ENCODE data around the gene DNAI2.
A peak's percentile ranks its signal among the peaks of the same experiment; 100 is the strongest.

The DNAI2 gene

DNA sequence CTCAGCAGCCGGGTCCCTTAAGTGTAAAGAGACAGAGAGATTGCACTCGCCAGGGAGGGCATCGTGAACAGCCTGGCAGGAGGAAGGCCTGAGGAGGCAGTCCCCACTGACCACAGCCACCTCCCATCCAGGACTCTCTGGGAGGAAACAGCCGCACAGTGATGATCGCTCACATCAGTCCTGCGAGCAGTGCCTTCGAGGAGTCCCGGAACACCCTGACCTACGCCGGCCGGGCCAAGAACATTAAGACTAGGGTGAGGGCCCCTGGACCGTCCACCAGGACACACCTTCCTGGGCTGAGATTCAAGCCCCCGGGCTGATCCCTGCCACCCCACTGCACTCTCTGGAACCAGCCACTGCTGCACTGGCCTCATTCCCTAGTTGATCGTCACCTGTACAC is 73.6 kb downstream of the DNAI2 start:
- 0 out of 2 replicates have a peak, but pooled peaks cover 1% of the 10 kb centered on the region for H3K4me1 ChIP-seq (ENCODE audit: control insufficient read depth, insufficient read depth, low read length)
- no peaks in the 10 kb centered on the region for H3K9me3 ChIP-seq (ENCODE audit: control insufficient read depth, insufficient read depth, low read length)
- peaks cover 12% of the 10 kb centered on the region for H3K27me3 ChIP-seq (ENCODE audit: control insufficient read depth, insufficient read depth, low read length)
- H3K36me3 ChIP-seq (ENCODE audit: control insufficient read depth, insufficient read depth, low read length) = no peaks in the 10 kb centered on the region
- WGBS (ENCODE audit: insufficient coverage, insufficient read length) = no CpG with 5 or more reads among the region's 14 CpGs
- no peak for DNase-seq (ENCODE audit: low read depth, low spot score)
- H3K4me3 ChIP-seq (ENCODE audit: low read length) = no peak overlapping the region
- no peak overlapping the region for H3K27ac ChIP-seq (ENCODE audit: low read length)

DNA sequence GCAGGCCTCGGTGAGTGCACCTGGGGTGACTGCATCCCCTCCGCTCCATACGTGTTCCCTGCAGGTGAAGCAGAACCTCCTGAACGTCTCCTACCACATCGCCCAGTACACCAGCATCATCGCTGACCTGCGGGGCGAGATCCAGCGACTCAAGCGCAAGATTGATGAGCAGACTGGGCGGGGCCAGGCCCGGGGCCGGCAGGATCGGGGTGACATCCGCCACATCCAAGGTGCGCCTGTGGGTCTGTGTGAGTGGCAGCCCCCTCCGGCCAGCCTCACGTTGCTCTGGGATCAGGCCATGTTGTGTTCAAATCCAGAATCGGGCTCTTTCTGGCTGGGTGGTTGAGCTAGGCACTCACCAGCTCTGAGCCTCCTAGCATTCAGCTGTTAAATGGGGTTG is 75.1 kb downstream of the DNAI2 start:
- peaks cover 18% of the 10 kb centered on the region for H3K27me3 ChIP-seq (ENCODE audit: control insufficient read depth, insufficient read depth, low read length)
- no peak overlapping the region for H3K27ac ChIP-seq (ENCODE audit: low read length)
- H3K4me3 ChIP-seq (ENCODE audit: low read length) = no peak overlapping the region
- no peaks in the 10 kb centered on the region for H3K36me3 ChIP-seq (ENCODE audit: control insufficient read depth, insufficient read depth, low read length)
- no peaks in the 10 kb centered on the region for H3K9me3 ChIP-seq (ENCODE audit: control insufficient read depth, insufficient read depth, low read length)
- 0 out of 2 replicates have a peak, but pooled peaks cover 1% of the 10 kb centered on the region for H3K4me1 ChIP-seq (ENCODE audit: control insufficient read depth, insufficient read depth, low read length)
- WGBS (ENCODE audit: insufficient coverage, insufficient read length) = no CpG with 5 or more reads among the region's 19 CpGs
- no peak for DNase-seq (ENCODE audit: low read depth, low spot score)

DNA sequence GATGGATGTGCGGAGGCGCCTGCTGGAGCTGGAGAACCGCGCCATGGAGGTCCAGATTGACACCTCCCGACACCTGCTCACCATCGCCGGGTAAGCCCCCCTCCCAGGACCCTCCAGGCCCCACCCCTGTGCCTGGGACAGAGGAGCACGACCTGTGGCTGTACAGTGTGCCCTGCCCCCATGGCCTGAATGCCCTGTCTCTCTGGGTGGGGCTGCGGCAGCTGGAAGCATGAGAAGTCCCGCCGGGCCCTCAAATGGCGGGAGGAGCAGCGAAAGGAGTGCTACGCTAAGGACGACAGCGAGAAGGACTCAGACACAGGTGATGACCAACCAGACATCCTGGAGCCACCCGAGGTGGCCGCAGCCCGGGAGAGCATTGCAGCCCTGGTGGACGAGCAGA is 76.5 kb downstream of the DNAI2 start:
- no peak for DNase-seq (ENCODE audit: low read depth, low spot score)
- H3K27ac ChIP-seq (ENCODE audit: low read length) = no peak overlapping the region
- H3K27me3 ChIP-seq (ENCODE audit: control insufficient read depth, insufficient read depth, low read length) = peaks cover 31% of the 10 kb centered on the region
- H3K4me1 ChIP-seq (ENCODE audit: control insufficient read depth, insufficient read depth, low read length) = 0 out of 2 replicates have a peak, but pooled peaks cover 1% of the 10 kb centered on the region
- H3K9me3 ChIP-seq (ENCODE audit: control insufficient read depth, insufficient read depth, low read length) = no peaks in the 10 kb centered on the region
- no peaks in the 10 kb centered on the region for H3K36me3 ChIP-seq (ENCODE audit: control insufficient read depth, insufficient read depth, low read length)
- H3K4me3 ChIP-seq (ENCODE audit: low read length) = no peak overlapping the region
- WGBS (ENCODE audit: insufficient coverage, insufficient read length) = no CpG with 5 or more reads among the region's 20 CpGs

DNA sequence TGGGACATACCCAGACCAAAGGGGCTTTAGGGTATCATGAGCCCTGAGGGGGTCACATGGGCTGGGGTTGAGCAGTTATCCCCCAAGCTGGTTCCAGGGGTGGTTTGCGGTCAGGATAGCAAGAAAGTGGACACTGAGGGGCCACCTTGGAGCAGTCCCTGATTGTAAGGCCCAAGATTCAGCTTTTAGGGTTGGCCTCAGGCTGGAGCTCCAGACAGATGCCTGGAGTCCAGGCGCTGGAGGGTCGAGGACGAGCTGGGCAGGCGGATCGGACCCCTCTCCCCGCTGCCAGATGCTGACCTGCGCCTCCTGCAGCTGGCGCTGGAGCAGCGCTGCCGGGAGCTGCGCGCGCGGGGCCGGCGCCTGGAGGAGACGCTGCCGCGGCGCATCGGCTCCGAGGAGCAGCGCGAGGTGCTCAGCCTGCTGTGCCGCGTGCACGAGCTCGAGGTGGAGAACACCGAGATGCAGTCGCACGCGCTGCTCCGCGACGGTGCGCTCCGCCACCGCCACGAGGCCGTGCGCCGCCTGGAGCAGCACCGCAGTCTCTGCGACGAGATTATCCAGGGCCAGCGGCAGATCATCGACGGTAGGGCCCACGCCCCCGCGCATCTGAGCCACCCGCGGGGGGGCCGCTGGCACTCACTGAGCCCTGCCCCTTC is 77.6 kb downstream of the DNAI2 start:
- no peak for DNase-seq (ENCODE audit: low read depth, low spot score)
- no CpG with 5 or more reads among the region's 55 CpGs for WGBS (ENCODE audit: insufficient coverage, insufficient read length)
- peaks cover 42% of the 10 kb centered on the region for H3K27me3 ChIP-seq (ENCODE audit: control insufficient read depth, insufficient read depth, low read length)
- H3K27ac ChIP-seq (ENCODE audit: low read length) = no peak overlapping the region
- 0 out of 2 replicates have a peak, but pooled peaks cover 1% of the 10 kb centered on the region for H3K4me1 ChIP-seq (ENCODE audit: control insufficient read depth, insufficient read depth, low read length)
- H3K9me3 ChIP-seq (ENCODE audit: control insufficient read depth, insufficient read depth, low read length) = no peaks in the 10 kb centered on the region
- H3K36me3 ChIP-seq (ENCODE audit: control insufficient read depth, insufficient read depth, low read length) = no peaks in the 10 kb centered on the region
- no peak overlapping the region; the same call in 1 of the 2 replicates for H3K4me3 ChIP-seq (ENCODE audit: low read length)

DNA sequence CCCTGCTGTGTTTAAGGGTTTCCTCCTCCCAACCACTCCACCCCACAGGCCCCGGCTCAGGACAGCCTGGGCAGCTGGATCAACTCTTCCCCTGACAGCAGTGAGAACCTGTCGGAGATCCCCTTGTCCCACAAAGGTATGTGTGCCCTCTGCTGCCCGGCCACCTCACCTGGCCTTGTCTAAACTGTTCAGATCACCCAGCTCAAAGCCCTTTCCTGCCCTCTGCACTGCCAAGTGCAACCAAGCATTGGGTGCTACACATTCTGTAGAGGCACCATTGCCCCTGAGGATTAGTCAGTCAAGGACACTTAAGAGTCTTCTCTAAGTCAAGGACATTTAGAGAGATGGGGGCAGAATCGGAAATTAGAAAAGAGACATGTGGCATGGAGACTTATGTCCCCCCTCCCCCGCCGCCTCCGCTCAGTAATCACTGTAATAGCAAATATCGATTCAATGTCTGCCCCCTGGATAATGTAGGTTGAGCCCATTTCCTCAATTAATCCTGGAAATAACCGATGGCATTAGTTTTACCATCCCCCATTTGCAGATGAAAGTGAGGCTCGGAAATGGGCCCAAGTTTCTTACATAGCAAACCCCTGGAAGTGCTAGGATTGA is 79.5 kb downstream of the DNAI2 start:
- DNase-seq (ENCODE audit: low read depth, low spot score) = no peak
- no CpG with 5 or more reads among the region's 10 CpGs for WGBS (ENCODE audit: insufficient coverage, insufficient read length)
- no peak overlapping the region for H3K4me3 ChIP-seq (ENCODE audit: low read length)
- no peak overlapping the region for H3K27ac ChIP-seq (ENCODE audit: low read length)
- no peaks in the 10 kb centered on the region for H3K9me3 ChIP-seq (ENCODE audit: control insufficient read depth, insufficient read depth, low read length)
- H3K36me3 ChIP-seq (ENCODE audit: control insufficient read depth, insufficient read depth, low read length) = no peaks in the 10 kb centered on the region
- H3K27me3 ChIP-seq (ENCODE audit: control insufficient read depth, insufficient read depth, low read length) = peaks cover 54% of the 10 kb centered on the region
- peaks cover 4% of the 10 kb centered on the region for H3K4me1 ChIP-seq (ENCODE audit: control insufficient read depth, insufficient read depth, low read length)

DNA sequence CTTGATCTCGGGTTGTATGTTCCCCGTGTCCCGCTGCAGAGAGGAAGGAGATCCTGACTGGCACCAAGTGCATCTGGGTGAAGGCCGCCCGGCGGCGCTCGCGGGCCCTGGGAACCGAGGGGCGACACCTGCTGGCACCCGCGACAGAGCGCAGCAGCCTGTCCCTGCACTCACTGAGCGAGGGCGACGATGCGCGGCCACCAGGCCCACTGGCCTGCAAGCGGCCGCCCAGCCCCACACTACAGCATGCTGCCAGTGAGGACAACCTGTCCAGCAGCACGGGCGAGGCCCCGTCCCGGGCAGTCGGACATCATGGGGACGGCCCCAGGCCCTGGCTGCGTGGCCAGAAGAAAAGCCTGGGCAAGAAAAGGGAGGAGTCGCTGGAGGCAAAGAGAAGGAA is 80.1 kb downstream of the DNAI2 start:
- no peak overlapping the region for H3K27ac ChIP-seq (ENCODE audit: low read length)
- H3K4me3 ChIP-seq (ENCODE audit: low read length) = no peak overlapping the region
- H3K36me3 ChIP-seq (ENCODE audit: control insufficient read depth, insufficient read depth, low read length) = no peaks in the 10 kb centered on the region
- WGBS (ENCODE audit: insufficient coverage, insufficient read length) = no CpG with 5 or more reads among the region's 29 CpGs
- peaks cover 54% of the 10 kb centered on the region for H3K27me3 ChIP-seq (ENCODE audit: control insufficient read depth, insufficient read depth, low read length)
- no peaks in the 10 kb centered on the region for H3K9me3 ChIP-seq (ENCODE audit: control insufficient read depth, insufficient read depth, low read length)
- peak; percentile 55 for DNase-seq (ENCODE audit: low read depth, low spot score)
- H3K4me1 ChIP-seq (ENCODE audit: control insufficient read depth, insufficient read depth, low read length) = peaks cover 4% of the 10 kb centered on the region

DNA sequence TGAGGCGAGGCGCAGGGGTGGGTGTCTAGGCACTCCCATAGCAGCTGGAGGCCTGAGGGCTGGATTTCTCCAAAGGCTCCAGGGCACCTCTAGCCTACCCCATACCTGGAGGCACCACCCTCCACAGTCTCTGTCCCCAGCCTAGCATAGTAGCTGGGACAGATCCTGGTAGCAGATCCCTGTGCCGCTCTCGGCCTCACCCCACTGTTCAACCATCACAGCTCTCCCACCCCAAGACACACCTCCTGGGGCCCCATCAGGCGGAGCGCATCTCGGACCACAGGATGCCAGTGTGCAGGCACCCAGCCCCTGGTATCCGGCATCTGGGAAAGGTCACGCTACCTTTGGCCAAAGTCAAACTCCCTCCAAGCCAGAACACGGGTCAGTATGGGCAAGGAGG is 80.5 kb downstream of the DNAI2 start:
- WGBS (ENCODE audit: insufficient coverage, insufficient read length) = no CpG with 5 or more reads among the region's 10 CpGs
- no peak overlapping the region for H3K27ac ChIP-seq (ENCODE audit: low read length)
- no peaks in the 10 kb centered on the region for H3K9me3 ChIP-seq (ENCODE audit: control insufficient read depth, insufficient read depth, low read length)
- DNase-seq (ENCODE audit: low read depth, low spot score) = no peak
- H3K4me1 ChIP-seq (ENCODE audit: control insufficient read depth, insufficient read depth, low read length) = peaks cover 4% of the 10 kb centered on the region
- no peak overlapping the region for H3K4me3 ChIP-seq (ENCODE audit: low read length)
- H3K36me3 ChIP-seq (ENCODE audit: control insufficient read depth, insufficient read depth, low read length) = no peaks in the 10 kb centered on the region
- peaks cover 54% of the 10 kb centered on the region for H3K27me3 ChIP-seq (ENCODE audit: control insufficient read depth, insufficient read depth, low read length)

DNA sequence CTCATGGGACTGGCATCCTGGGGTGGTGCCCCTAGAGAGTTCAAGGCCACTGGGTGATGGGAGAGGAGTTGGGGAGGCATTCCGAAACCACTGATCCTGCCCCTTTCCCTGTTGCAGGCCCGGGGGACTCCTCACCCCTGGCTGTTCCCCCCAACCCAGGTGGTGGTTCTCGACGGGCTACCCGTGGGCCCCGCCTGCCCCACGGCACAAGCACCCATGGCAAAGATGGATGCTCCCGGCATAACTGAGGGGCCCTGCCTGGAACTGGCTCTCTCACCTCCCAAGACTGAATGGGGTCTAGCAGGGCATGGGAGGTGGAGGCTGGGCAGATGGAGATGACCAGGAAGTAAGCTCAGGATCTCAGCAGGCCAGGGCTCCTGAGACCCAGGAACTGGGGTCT is 81.0 kb downstream of the DNAI2 start:
- H3K36me3 ChIP-seq (ENCODE audit: control insufficient read depth, insufficient read depth, low read length) = no peaks in the 10 kb centered on the region
- WGBS (ENCODE audit: insufficient coverage, insufficient read length) = no CpG with 5 or more reads among the region's 8 CpGs
- no peak overlapping the region for H3K4me3 ChIP-seq (ENCODE audit: low read length)
- no peak for DNase-seq (ENCODE audit: low read depth, low spot score)
- H3K27me3 ChIP-seq (ENCODE audit: control insufficient read depth, insufficient read depth, low read length) = peaks cover 54% of the 10 kb centered on the region
- H3K27ac ChIP-seq (ENCODE audit: low read length) = no peak overlapping the region
- H3K4me1 ChIP-seq (ENCODE audit: control insufficient read depth, insufficient read depth, low read length) = peaks cover 4% of the 10 kb centered on the region
- H3K9me3 ChIP-seq (ENCODE audit: control insufficient read depth, insufficient read depth, low read length) = no peaks in the 10 kb centered on the region

DNA sequence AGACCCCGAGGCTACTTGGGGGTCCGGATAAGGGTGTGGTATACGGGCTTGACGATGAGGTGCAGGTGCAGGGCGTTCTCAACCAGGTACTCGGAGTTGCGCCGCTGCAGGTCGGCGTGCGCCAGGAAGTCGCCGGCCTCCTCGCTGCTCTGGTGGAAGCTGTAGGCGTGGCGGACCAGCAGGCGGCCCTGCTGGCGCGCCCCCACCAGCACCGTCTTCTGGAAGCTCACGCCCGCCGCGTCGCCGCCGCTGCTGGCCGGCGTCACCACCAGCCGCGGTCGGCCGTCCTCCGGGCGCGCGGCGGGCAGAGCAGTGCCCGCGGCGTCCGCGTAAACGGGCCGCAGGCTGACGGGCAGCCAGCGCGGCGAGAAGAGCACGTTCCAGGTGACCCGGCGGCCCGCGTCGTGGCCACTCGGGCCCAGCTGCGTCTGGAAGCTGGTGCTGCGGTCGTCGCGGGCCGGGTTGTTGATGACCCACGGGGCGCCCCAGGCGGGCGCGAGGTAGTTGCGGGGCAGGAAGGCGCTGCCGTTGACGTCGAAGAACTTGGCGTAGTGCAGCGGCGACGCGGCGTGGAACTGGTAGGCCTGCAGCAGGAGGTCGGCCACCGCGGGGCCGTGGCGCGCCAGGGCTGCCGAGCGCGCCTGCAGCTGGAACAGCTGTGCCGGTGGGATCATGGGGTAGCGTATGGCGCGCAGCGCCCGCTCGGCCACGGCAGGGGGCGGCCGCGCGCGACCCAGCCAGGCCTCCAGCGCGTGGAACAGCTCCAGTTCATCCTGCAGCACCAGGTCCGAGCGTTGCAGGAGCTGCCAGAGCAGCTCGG is 82.8 kb downstream of the DNAI2 start:
- Histone ChIP-seq H3K27ac (ENCODE audit: low read length) (no peak overlapping the region), H3K36me3 (ENCODE audit: control insufficient read depth, insufficient read depth, low read length) (no peaks in the 10 kb centered on the region), H3K4me1 (ENCODE audit: control insufficient read depth, insufficient read depth, low read length) (peaks cover 7% of the 10 kb centered on the region), H3K9me3 (ENCODE audit: control insufficient read depth, insufficient read depth, low read length) (no peaks in the 10 kb centered on the region), H3K27me3 (ENCODE audit: control insufficient read depth, insufficient read depth, low read length) (peaks cover 49% of the 10 kb centered on the region), H3K4me3 (ENCODE audit: low read length) (peak overlapping the region; percentile 33; the same call in 1 of the 2 replicates)
- no peak for DNase-seq (ENCODE audit: low read depth, low spot score)
- WGBS (ENCODE audit: insufficient coverage, insufficient read length) = no CpG with 5 or more reads among the region's 105 CpGs

DNA sequence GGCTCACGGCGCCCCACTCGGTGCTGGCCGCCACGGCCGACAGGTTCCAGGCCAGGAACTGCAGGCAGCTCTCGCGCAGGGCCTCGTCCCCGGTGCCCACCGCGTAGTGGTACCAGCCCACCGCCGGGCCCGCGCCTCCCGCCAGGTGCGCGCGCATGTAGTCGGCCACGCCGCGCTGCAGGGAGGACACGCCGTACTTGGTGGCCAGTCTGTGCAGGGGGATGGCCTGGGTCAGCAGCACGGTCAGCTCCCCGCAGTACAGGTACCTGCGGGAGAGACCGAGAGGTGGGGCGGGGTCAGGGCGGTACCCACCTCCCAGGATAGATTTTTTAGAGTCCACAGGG is 83.4 kb downstream of the DNAI2 start:
- no peaks in the 10 kb centered on the region for H3K9me3 ChIP-seq (ENCODE audit: control insufficient read depth, insufficient read depth, low read length)
- H3K27me3 ChIP-seq (ENCODE audit: control insufficient read depth, insufficient read depth, low read length) = peaks cover 43% of the 10 kb centered on the region
- H3K4me3 ChIP-seq (ENCODE audit: low read length) = peak overlapping the region; percentile 33; the same call in 1 of the 2 replicates
- H3K36me3 ChIP-seq (ENCODE audit: control insufficient read depth, insufficient read depth, low read length) = no peaks in the 10 kb centered on the region
- no peak overlapping the region for H3K27ac ChIP-seq (ENCODE audit: low read length)
- no CpG with 5 or more reads among the region's 32 CpGs for WGBS (ENCODE audit: insufficient coverage, insufficient read length)
- peaks cover 8% of the 10 kb centered on the region for H3K4me1 ChIP-seq (ENCODE audit: control insufficient read depth, insufficient read depth, low read length)
- no peak for DNase-seq (ENCODE audit: low read depth, low spot score)
